ENCODE data around the gene NLRP7.
"Not testable (repeated sequence)": the region's sequence is repeated elsewhere in the genome, so short reads cannot be mapped to it uniquely, and the experiment has no call there.

Gene NLRP7

GRCh38 chr19:54899646-54900045, 47.7 kb downstream of the NLRP7 start:
- H3K27ac ChIP-seq (ENCODE audit: low read depth, low read length); H3K4me3 ChIP-seq (ENCODE audit: low read depth, low read length); H3K9me3 ChIP-seq (ENCODE audit: control insufficient read depth, insufficient read depth, low read length): not testable (repeated sequence)

GRCh38 chr19:54898685-54899084, 48.6 kb downstream of the NLRP7 start:
- H3K9ac ChIP-seq (ENCODE audit: low read depth, low read length); H3K9me3 ChIP-seq (ENCODE audit: control insufficient read depth, insufficient read depth, low read length); H3K4me3 ChIP-seq (ENCODE audit: low read depth, low read length); H3K27me3 ChIP-seq (ENCODE audit: control insufficient read depth, insufficient read depth, low read length); H3K36me3 ChIP-seq (ENCODE audit: control insufficient read depth, insufficient read depth, low read length); H3K4me1 ChIP-seq (ENCODE audit: control insufficient read depth, insufficient read depth, low read length); H3K27ac ChIP-seq (ENCODE audit: low read depth, low read length): not testable (repeated sequence)

More at GRCh38 chr19:54899646-54900045, 47.7 kb downstream of the NLRP7 start:
- H3K4me1 ChIP-seq (ENCODE audit: control insufficient read depth, insufficient read depth, low read length); H3K9ac ChIP-seq (ENCODE audit: low read depth, low read length); H3K27me3 ChIP-seq (ENCODE audit: control insufficient read depth, insufficient read depth, low read length); H3K36me3 ChIP-seq (ENCODE audit: control insufficient read depth, insufficient read depth, low read length): not testable (repeated sequence)

- no peaks in the 10 kb centered on the region for H3K27me3 ChIP-seq (ENCODE audit: control insufficient read depth, insufficient read depth, low read length)
- no peaks in the 10 kb centered on the region for H3K36me3 ChIP-seq (ENCODE audit: control insufficient read depth, insufficient read depth, low read length)
- no peak overlapping the region for H3K4me3 ChIP-seq (ENCODE audit: low read depth, low read length)
- no peaks in the 10 kb centered on the region for H3K9me3 ChIP-seq (ENCODE audit: control insufficient read depth, insufficient read depth, low read length)
- H3K27ac ChIP-seq (ENCODE audit: low read depth, low read length), result no peak overlapping the region
- no peak overlapping the region for H3K9ac ChIP-seq (ENCODE audit: low read depth, low read length)
- no peaks in the 10 kb centered on the region for H3K4me1 ChIP-seq (ENCODE audit: control insufficient read depth, insufficient read depth, low read length)
Measured at GRCh38 chr19:54896036-54896435, 51.3 kb downstream of the NLRP7 start.

GRCh38 chr19:54894106-54894505, 53.2 kb downstream of the NLRP7 start:
- not testable (repeated sequence) for H3K36me3 ChIP-seq (ENCODE audit: control insufficient read depth, insufficient read depth, low read length); H3K4me1 ChIP-seq (ENCODE audit: control insufficient read depth, insufficient read depth, low read length); H3K27me3 ChIP-seq (ENCODE audit: control insufficient read depth, insufficient read depth, low read length); H3K4me3 ChIP-seq (ENCODE audit: low read depth, low read length); H3K9me3 ChIP-seq (ENCODE audit: control insufficient read depth, insufficient read depth, low read length)
- Histone ChIP-seq H3K9ac (ENCODE audit: low read depth, low read length) (0 out of 2 replicates have a peak overlapping the region, but pooled peaks have one; percentile 23), H3K27ac (ENCODE audit: low read depth, low read length) (peak overlapping the region; percentile 68)

- H3K27ac ChIP-seq (ENCODE audit: low read depth, low read length), result peak overlapping the region; percentile 87
- H3K9ac ChIP-seq (ENCODE audit: low read depth, low read length), result no peak overlapping the region; the same call in 1 of the 2 replicates
- no peaks in the 10 kb centered on the region for H3K36me3 ChIP-seq (ENCODE audit: control insufficient read depth, insufficient read depth, low read length)
- no peaks in the 10 kb centered on the region for H3K9me3 ChIP-seq (ENCODE audit: control insufficient read depth, insufficient read depth, low read length)
- H3K4me1 ChIP-seq (ENCODE audit: control insufficient read depth, insufficient read depth, low read length), result no peaks in the 10 kb centered on the region
- H3K4me3 ChIP-seq (ENCODE audit: low read depth, low read length), result no peak overlapping the region
- H3K27me3 ChIP-seq (ENCODE audit: control insufficient read depth, insufficient read depth, low read length), result no peaks in the 10 kb centered on the region
Measured at GRCh38 chr19:54893406-54893805, 53.9 kb downstream of the NLRP7 start.

- H3K4me3 ChIP-seq (ENCODE audit: low read depth, low read length), result no peak overlapping the region
- no peak overlapping the region for H3K9ac ChIP-seq (ENCODE audit: low read depth, low read length)
- no peak overlapping the region for H3K27ac ChIP-seq (ENCODE audit: low read depth, low read length)
- no peaks in the 10 kb centered on the region for H3K9me3 ChIP-seq (ENCODE audit: control insufficient read depth, insufficient read depth, low read length)
- no peaks in the 10 kb centered on the region for H3K4me1 ChIP-seq (ENCODE audit: control insufficient read depth, insufficient read depth, low read length)
- H3K36me3 ChIP-seq (ENCODE audit: control insufficient read depth, insufficient read depth, low read length), result no peaks in the 10 kb centered on the region
- H3K27me3 ChIP-seq (ENCODE audit: control insufficient read depth, insufficient read depth, low read length), result no peaks in the 10 kb centered on the region
Measured at GRCh38 chr19:54889566-54889965, 57.8 kb downstream of the NLRP7 start.

GRCh38 chr19:54888239-54888638, 59.1 kb downstream of the NLRP7 start:
- Histone ChIP-seq H3K36me3 (ENCODE audit: control insufficient read depth, insufficient read depth, low read length) (no peaks in the 10 kb centered on the region), H3K9ac (ENCODE audit: low read depth, low read length) (no peak overlapping the region), H3K27ac (ENCODE audit: low read depth, low read length) (no peak overlapping the region), H3K4me1 (ENCODE audit: control insufficient read depth, insufficient read depth, low read length) (no peaks in the 10 kb centered on the region), H3K9me3 (ENCODE audit: control insufficient read depth, insufficient read depth, low read length) (no peaks in the 10 kb centered on the region), H3K4me3 (ENCODE audit: low read depth, low read length) (no peak overlapping the region), H3K27me3 (ENCODE audit: control insufficient read depth, insufficient read depth, low read length) (no peaks in the 10 kb centered on the region)

- H3K4me3 ChIP-seq (ENCODE audit: low read depth, low read length), result no peak overlapping the region
- no peaks in the 10 kb centered on the region for H3K36me3 ChIP-seq (ENCODE audit: control insufficient read depth, insufficient read depth, low read length)
- no peaks in the 10 kb centered on the region; the same call in 1 of the 2 replicates for H3K27me3 ChIP-seq (ENCODE audit: control insufficient read depth, insufficient read depth, low read length)
- no peak overlapping the region for H3K27ac ChIP-seq (ENCODE audit: low read depth, low read length)
- H3K9ac ChIP-seq (ENCODE audit: low read depth, low read length), result no peak overlapping the region
- no peaks in the 10 kb centered on the region for H3K9me3 ChIP-seq (ENCODE audit: control insufficient read depth, insufficient read depth, low read length)
- 0 out of 2 replicates have a peak, but pooled peaks cover 4% of the 10 kb centered on the region for H3K4me1 ChIP-seq (ENCODE audit: control insufficient read depth, insufficient read depth, low read length)
Measured at GRCh38 chr19:54883228-54883627, 64.1 kb downstream of the NLRP7 start.

- no peaks in the 10 kb centered on the region; the same call in 1 of the 2 replicates for H3K27me3 ChIP-seq (ENCODE audit: control insufficient read depth, insufficient read depth, low read length)
- H3K36me3 ChIP-seq (ENCODE audit: control insufficient read depth, insufficient read depth, low read length), result no peaks in the 10 kb centered on the region
- H3K4me1 ChIP-seq (ENCODE audit: control insufficient read depth, insufficient read depth, low read length), result 0 out of 2 replicates have a peak, but pooled peaks cover 4% of the 10 kb centered on the region
- no peaks in the 10 kb centered on the region for H3K9me3 ChIP-seq (ENCODE audit: control insufficient read depth, insufficient read depth, low read length)
- no peak overlapping the region for H3K9ac ChIP-seq (ENCODE audit: low read depth, low read length)
- H3K27ac ChIP-seq (ENCODE audit: low read depth, low read length), result no peak overlapping the region
- no peak overlapping the region for H3K4me3 ChIP-seq (ENCODE audit: low read depth, low read length)
Measured at GRCh38 chr19:54882758-54883157, 64.6 kb downstream of the NLRP7 start.

- Histone ChIP-seq H3K9ac (ENCODE audit: low read depth, low read length) (no peak overlapping the region), H3K27ac (ENCODE audit: low read depth, low read length) (no peak overlapping the region), H3K36me3 (ENCODE audit: control insufficient read depth, insufficient read depth, low read length) (no peaks in the 10 kb centered on the region), H3K4me3 (ENCODE audit: low read depth, low read length) (no peak overlapping the region), H3K9me3 (ENCODE audit: control insufficient read depth, insufficient read depth, low read length) (no peaks in the 10 kb centered on the region), H3K27me3 (ENCODE audit: control insufficient read depth, insufficient read depth, low read length) (no peaks in the 10 kb centered on the region; the same call in 1 of the 2 replicates), H3K4me1 (ENCODE audit: control insufficient read depth, insufficient read depth, low read length) (0 out of 2 replicates have a peak, but pooled peaks cover 4% of the 10 kb centered on the region)
Measured at GRCh38 chr19:54881884-54882283, 65.4 kb downstream of the NLRP7 start.

GRCh38 chr19:54877471-54877870, 69.9 kb downstream of the NLRP7 start:
- Histone ChIP-seq H3K27me3 (ENCODE audit: control insufficient read depth, insufficient read depth, low read length) (no peaks in the 10 kb centered on the region; the same call in 1 of the 2 replicates), H3K9ac (ENCODE audit: low read depth, low read length) (no peak overlapping the region), H3K9me3 (ENCODE audit: control insufficient read depth, insufficient read depth, low read length) (no peaks in the 10 kb centered on the region), H3K27ac (ENCODE audit: low read depth, low read length) (no peak overlapping the region), H3K4me1 (ENCODE audit: control insufficient read depth, insufficient read depth, low read length) (0 out of 2 replicates have a peak, but pooled peaks cover 4% of the 10 kb centered on the region), H3K4me3 (ENCODE audit: low read depth, low read length) (no peak overlapping the region), H3K36me3 (ENCODE audit: control insufficient read depth, insufficient read depth, low read length) (no peaks in the 10 kb centered on the region)

GRCh38 chr19:54875506-54875905, 71.8 kb downstream of the NLRP7 start:
- Histone ChIP-seq H3K27me3 (ENCODE audit: control insufficient read depth, insufficient read depth, low read length) (no peaks in the 10 kb centered on the region), H3K4me1 (ENCODE audit: control insufficient read depth, insufficient read depth, low read length) (no peaks in the 10 kb centered on the region), H3K9ac (ENCODE audit: low read depth, low read length) (no peak overlapping the region), H3K27ac (ENCODE audit: low read depth, low read length) (no peak overlapping the region), H3K4me3 (ENCODE audit: low read depth, low read length) (no peak overlapping the region), H3K9me3 (ENCODE audit: control insufficient read depth, insufficient read depth, low read length) (no peaks in the 10 kb centered on the region), H3K36me3 (ENCODE audit: control insufficient read depth, insufficient read depth, low read length) (no peaks in the 10 kb centered on the region)

All from HUES48 (cell line).